Measurements from ENCODE around the gene COX7A2.
A peak's percentile ranks its signal among the peaks of the same experiment; 100 is the strongest.

Gene COX7A2, protein sequence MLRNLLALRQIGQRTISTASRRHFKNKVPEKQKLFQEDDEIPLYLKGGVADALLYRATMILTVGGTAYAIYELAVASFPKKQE

GRCh38 chr6:75243333-75244062 is at the start of gene COX7A2:
TSS of gene COX7A2 (minus strand) at chr6:75243801. CDS start at chr6:75243734, 67 bp downstream.
- no peak for TF ChIP-seq ZNF274 (IDR thresholded peaks at IDR 0.05; ENCODE audit: low read depth, low read length)
- H3K4me3 ChIP-seq (ENCODE audit: low read length), result peak within 1 kb of the TSS; percentile 71

GRCh38 chr6:75292555-75292954 is 49.0 kb upstream of the COX7A2 start:
- TF ChIP-seq ZNF274 (IDR thresholded peaks at IDR 0.05; ENCODE audit: low read depth, low read length), result no peak
- H3K4me3 ChIP-seq (ENCODE audit: low read length), result no peak overlapping the region

- H3K4me3 ChIP-seq (ENCODE audit: low read length), result no peak overlapping the region
- TF ChIP-seq ZNF274 (IDR thresholded peaks at IDR 0.05; ENCODE audit: low read depth, low read length), result no peak
Measured at GRCh38 chr6:75291744-75292143, 48.1 kb upstream of the COX7A2 start.

DNA sequence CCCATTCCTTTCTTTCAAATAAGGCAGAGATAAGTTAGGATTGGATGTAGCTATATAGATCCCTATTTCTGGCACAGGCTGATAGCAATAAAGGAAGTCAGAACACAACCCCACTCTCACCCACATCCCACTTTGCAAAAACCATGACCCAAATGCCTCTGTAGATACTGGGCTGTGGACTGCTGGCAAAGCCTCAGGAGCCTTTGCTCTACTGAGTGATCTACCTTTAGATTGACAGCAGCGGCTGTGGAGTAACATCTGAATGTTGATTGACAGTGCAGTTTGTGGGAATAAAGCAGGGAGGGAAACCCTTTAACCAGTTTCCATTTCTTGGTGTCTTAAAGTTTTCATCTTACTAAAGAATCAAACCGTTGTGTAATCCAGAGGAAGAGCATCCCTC is 47.7 kb upstream of the COX7A2 start:
- no peak overlapping the region for H3K4me3 ChIP-seq (ENCODE audit: low read length)
- TF ChIP-seq ZNF274 (IDR thresholded peaks at IDR 0.05; ENCODE audit: low read depth, low read length), result no peak

GRCh38 chr6:75290136-75290945 is 46.7 kb upstream of the COX7A2 start:
- no peak for TF ChIP-seq ZNF274 (IDR thresholded peaks at IDR 0.05; ENCODE audit: low read depth, low read length)
- no peak overlapping the region for H3K4me3 ChIP-seq (ENCODE audit: low read length)

GRCh38 chr6:75288023-75288422 is 44.4 kb upstream of the COX7A2 start:
- no peak for TF ChIP-seq ZNF274 (IDR thresholded peaks at IDR 0.05; ENCODE audit: low read depth, low read length)
- H3K4me3 ChIP-seq (ENCODE audit: low read length), result no peak overlapping the region

DNA sequence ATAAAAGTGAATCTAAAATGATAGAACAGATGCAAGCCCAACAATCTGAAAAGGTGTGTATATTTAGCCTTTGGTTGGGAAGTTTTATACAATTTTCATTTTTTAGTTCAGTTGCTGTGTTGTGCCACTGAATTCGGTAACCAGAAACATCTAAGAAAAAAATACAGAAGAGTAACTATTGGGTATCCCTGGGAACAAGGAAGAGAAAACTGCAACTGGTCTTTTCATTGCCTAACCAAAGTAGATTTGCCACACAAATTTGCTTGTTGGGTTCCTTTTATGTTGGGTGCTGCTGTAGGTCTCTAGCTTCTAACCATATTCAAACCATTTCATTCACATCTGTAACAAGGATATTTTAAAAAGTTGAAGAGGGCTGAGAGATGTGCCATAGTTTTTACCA is 43.8 kb upstream of the COX7A2 start:
- no peak for TF ChIP-seq ZNF274 (IDR thresholded peaks at IDR 0.05; ENCODE audit: low read depth, low read length)
- H3K4me3 ChIP-seq (ENCODE audit: low read length), result no peak overlapping the region; the same call in 1 of the 2 replicates

GRCh38 chr6:75286955-75287354 is 43.4 kb upstream of the COX7A2 start:
- no peak overlapping the region; the same call in 1 of the 2 replicates for H3K4me3 ChIP-seq (ENCODE audit: low read length)
- TF ChIP-seq ZNF274 (IDR thresholded peaks at IDR 0.05; ENCODE audit: low read depth, low read length), result no peak

DNA sequence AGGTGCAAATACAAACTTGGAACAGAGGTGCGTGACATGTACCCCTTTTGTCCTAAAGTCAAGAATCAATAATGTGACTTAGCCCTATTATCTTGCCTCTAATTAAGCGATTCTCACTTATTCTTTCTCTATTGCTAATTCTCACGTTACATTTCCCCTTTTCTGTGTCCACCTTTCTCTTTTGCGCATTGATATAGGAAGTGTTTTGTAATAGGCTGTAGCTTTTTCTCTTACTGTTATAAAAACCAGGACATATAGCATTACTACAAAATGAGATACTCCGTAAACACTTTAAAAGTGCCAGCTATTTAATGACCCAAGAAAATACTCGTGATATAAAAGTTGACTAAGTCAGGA is 41.7 kb upstream of the COX7A2 start:
- peak overlapping the region; percentile 82 for H3K4me3 ChIP-seq (ENCODE audit: low read length)
- no peak for TF ChIP-seq ZNF274 (IDR thresholded peaks at IDR 0.05; ENCODE audit: low read depth, low read length)

GRCh38 chr6:75284632-75285282 is 41.2 kb upstream of the COX7A2 start, which contains the start of gene TMEM30A:
TSS of gene TMEM30A (minus strand) at chr6:75284792. CDS start at chr6:75284638, 154 bp downstream.
- TF ChIP-seq ZNF274 (IDR thresholded peaks at IDR 0.05; ENCODE audit: low read depth, low read length), result no peak

DNA sequence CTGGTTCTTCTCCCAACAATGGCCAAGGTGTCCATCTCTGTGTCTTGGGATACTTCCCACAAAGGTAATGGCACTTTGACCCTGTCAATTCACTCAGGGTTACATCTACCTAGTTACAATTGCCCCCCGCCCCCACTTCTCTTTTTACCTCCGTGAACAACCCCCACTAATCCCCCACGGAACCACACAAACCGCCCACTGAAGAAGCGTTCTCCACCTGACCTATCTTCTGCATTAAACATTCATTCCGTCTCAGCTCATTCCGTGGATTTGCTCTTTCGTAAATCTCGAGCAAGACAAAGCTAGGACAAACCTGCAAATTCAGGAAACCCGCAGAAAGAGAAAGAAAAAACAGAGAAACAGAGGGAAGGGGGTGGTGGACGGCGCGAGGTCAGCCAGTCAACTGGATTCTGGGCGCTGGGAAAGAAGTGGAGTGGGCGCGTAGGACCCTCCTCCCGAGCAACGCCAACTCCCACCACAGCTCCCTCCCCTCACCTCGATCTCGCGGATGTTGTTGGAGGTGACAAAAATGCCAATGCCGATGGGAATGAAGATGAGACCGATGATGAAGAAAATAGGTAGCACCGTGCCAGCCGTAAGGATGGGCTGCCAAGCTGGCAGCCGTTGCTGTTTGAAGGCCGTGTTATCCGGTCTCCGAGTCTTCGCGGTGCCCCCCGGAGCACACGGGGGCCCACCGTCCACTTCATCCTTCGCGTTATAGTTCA is 40.5 kb upstream of the COX7A2 start:
- H3K4me3 ChIP-seq (ENCODE audit: low read length), result peak overlapping the region; percentile 75
- no peak for TF ChIP-seq ZNF274 (IDR thresholded peaks at IDR 0.05; ENCODE audit: low read depth, low read length)

More at GRCh38 chr6:75284632-75285282, 41.2 kb upstream of the COX7A2 start, which contains the start of gene TMEM30A:
- H3K4me3 ChIP-seq (ENCODE audit: low read length), result peak within 1 kb of the TSS; percentile 82

GRCh38 chr6:75282706-75283105 is 39.1 kb upstream of the COX7A2 start:
- H3K4me3 ChIP-seq (ENCODE audit: low read length), result peak overlapping the region; percentile 75
- TF ChIP-seq ZNF274 (IDR thresholded peaks at IDR 0.05; ENCODE audit: low read depth, low read length), result no peak

DNA sequence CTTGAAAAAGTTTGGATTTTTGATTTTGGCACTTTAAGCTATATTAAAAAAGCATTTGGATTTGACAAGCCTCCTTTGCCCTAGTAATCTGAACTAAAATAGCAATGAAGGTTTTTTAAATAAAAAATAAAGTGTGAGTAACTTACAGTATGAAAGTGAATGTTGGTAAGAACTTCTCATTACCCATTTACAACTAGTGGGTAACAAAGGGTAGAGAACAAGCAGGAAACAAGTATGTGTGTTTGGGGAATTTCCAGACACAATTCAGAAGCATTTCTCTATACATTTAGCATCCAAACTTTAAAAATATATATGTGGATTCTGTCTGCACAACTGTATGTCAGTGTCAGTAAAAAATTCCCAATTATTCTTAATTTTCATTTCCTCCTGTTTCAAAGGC is 38.1 kb upstream of the COX7A2 start:
- peak overlapping the region; percentile 75; the same call in 1 of the 2 replicates for H3K4me3 ChIP-seq (ENCODE audit: low read length)
- TF ChIP-seq ZNF274 (IDR thresholded peaks at IDR 0.05; ENCODE audit: low read depth, low read length), result no peak
